ENCODE measurements around the gene DLGAP1.

Gene DLGAP1

GRCh38 chr18:4230450-4231168, 224.5 kb downstream of the DLGAP1 start:
- no peak overlapping the region for H3K4me3 ChIP-seq (ENCODE audit: low read depth, low read length)
- no peak for DNase-seq
- H3K27me3 ChIP-seq (ENCODE audit: insufficient read depth, low read depth, severe bottlenecking), result peaks cover 35% of the 10 kb centered on the region
- TF ChIP-seq CTCF (IDR thresholded peaks at IDR 0.05; ENCODE audit: low read depth, low read length), result no peak
- no peak overlapping the region for H3K27ac ChIP-seq
- H3K9me3 ChIP-seq (ENCODE audit: severe bottlenecking), result no peaks in the 10 kb centered on the region
- H3K36me3 ChIP-seq, result no peaks in the 10 kb centered on the region

GRCh38 chr18:4224031-4224704, 230.9 kb downstream of the DLGAP1 start:
- H3K27me3 ChIP-seq (ENCODE audit: insufficient read depth, low read depth, severe bottlenecking), result peaks cover 25% of the 10 kb centered on the region
- DNase-seq, result no peak
- H3K9me3 ChIP-seq (ENCODE audit: severe bottlenecking), result no peaks in the 10 kb centered on the region
- no peaks in the 10 kb centered on the region for H3K36me3 ChIP-seq
- no peak overlapping the region for H3K27ac ChIP-seq
- TF ChIP-seq CTCF (IDR thresholded peaks at IDR 0.05; ENCODE audit: low read depth, low read length), result no peak
- no peak overlapping the region for H3K4me3 ChIP-seq (ENCODE audit: low read depth, low read length)

- DNase-seq, result no peak
- no peaks in the 10 kb centered on the region for H3K36me3 ChIP-seq
- no peak overlapping the region for H3K27ac ChIP-seq
- TF ChIP-seq CTCF (IDR thresholded peaks at IDR 0.05; ENCODE audit: low read depth, low read length), result no peak
- H3K9me3 ChIP-seq (ENCODE audit: severe bottlenecking), result no peaks in the 10 kb centered on the region
- H3K27me3 ChIP-seq (ENCODE audit: insufficient read depth, low read depth, severe bottlenecking), result peaks cover 60% of the 10 kb centered on the region
- no peak overlapping the region for H3K4me3 ChIP-seq (ENCODE audit: low read depth, low read length)
Measured at GRCh38 chr18:4211111-4211837, 243.8 kb downstream of the DLGAP1 start.

GRCh38 chr18:4208366-4208765, 246.7 kb downstream of the DLGAP1 start:
- Histone ChIP-seq H3K9me3 (ENCODE audit: severe bottlenecking) (no peaks in the 10 kb centered on the region), H3K27me3 (ENCODE audit: insufficient read depth, low read depth, severe bottlenecking) (peaks cover 70% of the 10 kb centered on the region), H3K4me3 (ENCODE audit: low read depth, low read length) (no peak overlapping the region), H3K36me3 (no peaks in the 10 kb centered on the region), H3K27ac (no peak overlapping the region)
- no peak for DNase-seq
- no peak for TF ChIP-seq CTCF (IDR thresholded peaks at IDR 0.05; ENCODE audit: low read depth, low read length)

GRCh38 chr18:4207383-4207985, 247.6 kb downstream of the DLGAP1 start:
- no peaks in the 10 kb centered on the region for H3K9me3 ChIP-seq (ENCODE audit: severe bottlenecking)
- H3K27ac ChIP-seq, result no peak overlapping the region
- no peak overlapping the region for H3K4me3 ChIP-seq (ENCODE audit: low read depth, low read length)
- no peaks in the 10 kb centered on the region for H3K36me3 ChIP-seq
- no peak for TF ChIP-seq CTCF (IDR thresholded peaks at IDR 0.05; ENCODE audit: low read depth, low read length)
- no peak for DNase-seq
- peaks cover 70% of the 10 kb centered on the region for H3K27me3 ChIP-seq (ENCODE audit: insufficient read depth, low read depth, severe bottlenecking)

Measured in WERI-Rb-1 (cell line).